NCI-H526 (cell line): Measurements from ENCODE around the gene TOP1.

Source experiments
- DNase-seq, 2 experiments: peaks; one replicate each; lab custom pipeline; 2025; lab: John Stamatoyannopoulos, UW

TOP1 gene

DNA sequence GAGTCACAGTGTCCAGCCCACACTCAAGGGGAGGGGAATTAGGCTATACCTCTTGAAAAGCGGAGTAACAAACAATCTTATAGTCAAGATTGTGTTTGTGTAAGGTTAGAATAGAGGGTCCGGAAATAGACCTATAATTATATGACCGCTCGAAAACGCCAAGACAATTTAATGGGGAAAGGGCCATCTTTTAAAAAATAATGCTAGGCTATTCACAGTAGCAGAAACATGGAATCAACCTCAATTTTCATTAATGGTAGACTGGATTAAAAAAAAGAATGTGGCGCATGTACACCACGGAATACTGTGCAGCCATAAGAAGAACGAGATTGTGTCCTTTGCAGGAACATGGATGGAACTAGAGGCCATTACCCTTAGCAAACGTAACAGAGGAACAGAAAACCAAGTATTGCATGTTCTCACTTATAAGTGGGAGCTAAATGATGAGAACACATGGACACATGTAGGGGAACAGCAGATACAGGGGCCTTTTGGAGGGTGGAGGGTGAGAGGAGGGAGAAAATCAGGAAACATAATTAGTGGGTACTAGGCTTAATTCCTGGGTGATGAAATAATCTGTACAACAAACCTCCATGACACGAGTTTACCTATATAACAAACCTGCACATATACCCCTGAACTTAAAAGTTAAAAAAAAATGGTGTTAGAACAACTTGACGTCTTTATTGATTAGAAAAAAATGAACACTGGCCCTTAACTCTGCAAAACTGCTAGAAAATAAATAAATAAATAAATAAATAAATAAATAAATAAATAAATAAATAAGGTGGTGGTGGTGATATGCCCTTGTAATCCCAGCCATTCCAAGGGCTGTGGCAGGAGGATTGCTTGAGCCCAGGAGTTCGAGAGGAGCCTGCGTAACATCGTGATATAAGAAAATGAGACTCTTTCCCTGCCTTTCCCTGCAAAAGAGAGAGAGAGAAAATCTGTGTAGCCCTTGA is 30.3 kb downstream of the TOP1 start:
- DNase-seq = no peak

DNA sequence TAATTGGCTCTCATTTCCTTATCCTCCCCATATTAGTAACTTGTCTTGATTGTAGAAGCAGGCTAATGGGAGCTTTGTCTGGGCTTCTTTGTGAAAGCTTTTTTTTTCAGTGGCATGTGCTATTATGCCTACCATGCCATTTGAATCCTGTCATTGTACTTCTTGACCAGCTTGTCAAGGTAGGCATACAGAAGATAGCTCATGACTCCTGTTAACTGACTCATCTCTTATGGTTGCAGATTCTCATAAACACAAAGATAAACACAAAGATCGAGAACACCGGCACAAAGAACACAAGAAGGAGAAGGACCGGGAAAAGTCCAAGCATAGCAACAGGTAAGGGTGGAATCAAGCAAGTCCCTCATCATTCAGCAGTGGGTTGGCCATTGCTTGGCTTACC is 32.5 kb downstream of the TOP1 start:
- no peak for DNase-seq

- peak; percentile 81 to 88 for DNase-seq
Observed at GRCh38 chr20:41063442-41063841, 34.8 kb downstream of the TOP1 start.

- no peak for DNase-seq
Observed at GRCh38 chr20:41064377-41064776, 35.8 kb downstream of the TOP1 start.

GRCh38 chr20:41065716-41066115 is 37.1 kb downstream of the TOP1 start:
- no peak for DNase-seq

- DNase-seq = no peak
Observed at GRCh38 chr20:41068806-41069205, 40.2 kb downstream of the TOP1 start.

DNA sequence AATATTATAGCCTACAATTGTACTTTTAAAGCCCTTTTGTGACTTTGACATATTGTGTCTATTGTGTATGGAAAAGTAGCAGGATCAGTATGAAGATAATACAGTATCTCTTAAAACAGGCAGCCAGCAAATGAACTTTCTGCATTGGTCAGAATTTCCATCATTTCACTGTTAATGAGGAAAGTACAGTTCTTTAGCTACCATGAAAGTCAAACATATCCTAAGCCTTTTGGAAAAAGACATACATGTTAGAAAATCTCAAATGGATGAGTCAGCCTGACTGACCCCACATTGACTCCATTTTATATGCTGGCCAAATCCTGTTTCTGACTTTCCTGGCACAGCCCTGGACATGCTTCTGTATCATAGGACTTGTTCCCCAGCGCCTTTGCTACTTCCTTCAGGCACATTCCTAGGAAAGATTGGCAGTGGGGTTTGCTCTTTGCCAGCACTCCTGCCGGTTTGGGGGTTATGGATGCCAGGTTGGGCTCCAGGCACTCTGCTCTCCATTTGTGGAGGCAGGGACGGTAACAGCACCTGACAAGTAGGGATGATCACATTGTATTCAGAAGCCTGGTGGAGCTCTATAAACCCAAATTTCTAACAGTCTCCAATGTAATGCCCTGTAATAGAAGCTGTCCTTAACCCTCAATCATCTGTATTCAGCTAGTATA is 43.7 kb downstream of the TOP1 start:
- DNase-seq = peak; percentile 12 to 35

DNA sequence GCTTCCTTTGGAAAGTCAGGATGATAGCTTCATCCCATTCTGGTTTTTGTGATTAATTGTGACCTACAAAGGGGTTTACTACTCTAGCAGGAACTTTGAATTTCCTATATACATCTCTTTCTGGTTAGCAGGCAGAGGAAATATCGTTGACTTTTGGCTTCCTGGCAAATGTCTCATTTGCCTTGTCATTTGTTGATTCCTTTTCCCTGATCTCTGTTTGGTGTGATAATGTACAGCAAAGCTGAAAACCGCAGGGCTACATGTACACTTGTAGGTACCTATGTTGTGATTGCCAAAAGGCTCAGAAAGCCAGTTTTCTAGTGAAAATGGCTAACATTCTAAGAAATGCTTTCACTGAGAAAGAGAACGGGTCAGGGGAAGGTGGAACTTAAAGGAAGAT is 44.3 kb downstream of the TOP1 start:
- DNase-seq = no peak

DNA sequence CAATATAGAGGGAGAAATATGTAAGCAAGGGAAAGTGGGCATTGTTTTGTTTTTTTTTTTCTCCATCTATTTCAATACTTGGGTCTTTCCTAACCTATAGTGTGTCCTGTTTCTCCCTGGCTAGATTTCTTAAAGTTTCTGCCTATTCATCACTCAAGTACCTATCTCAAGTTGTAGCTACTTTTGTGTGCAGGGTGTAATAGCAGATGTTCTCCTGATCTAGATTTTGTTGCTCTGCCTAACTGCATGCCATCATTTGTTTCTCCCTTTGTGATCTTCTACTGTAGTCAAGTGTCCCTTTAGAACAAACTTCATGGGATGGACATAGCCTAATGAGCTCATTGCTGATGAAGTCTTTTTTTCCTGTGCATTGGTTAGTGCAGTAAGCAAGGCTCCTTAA is 45.8 kb downstream of the TOP1 start:
- no peak for DNase-seq

DNA sequence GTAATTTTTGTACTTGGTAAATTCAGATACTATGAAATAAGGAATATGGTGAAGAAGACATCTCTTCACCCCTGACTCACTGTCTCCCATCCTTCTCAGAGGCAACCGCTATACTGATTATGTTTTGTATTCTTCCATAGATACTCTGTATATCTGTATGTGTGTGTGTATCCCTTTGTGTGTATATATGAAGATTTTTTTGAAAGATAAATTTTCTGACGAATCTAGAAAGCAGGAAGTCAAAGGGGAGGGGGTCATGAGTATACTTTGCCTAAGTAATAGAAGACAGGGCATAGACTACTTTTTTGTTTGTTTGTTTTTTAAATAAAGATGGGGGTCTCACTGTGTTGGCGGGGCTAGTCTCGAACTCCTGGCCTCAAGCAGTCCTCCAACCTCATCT is 48.2 kb downstream of the TOP1 start:
- no peak for DNase-seq

DNA sequence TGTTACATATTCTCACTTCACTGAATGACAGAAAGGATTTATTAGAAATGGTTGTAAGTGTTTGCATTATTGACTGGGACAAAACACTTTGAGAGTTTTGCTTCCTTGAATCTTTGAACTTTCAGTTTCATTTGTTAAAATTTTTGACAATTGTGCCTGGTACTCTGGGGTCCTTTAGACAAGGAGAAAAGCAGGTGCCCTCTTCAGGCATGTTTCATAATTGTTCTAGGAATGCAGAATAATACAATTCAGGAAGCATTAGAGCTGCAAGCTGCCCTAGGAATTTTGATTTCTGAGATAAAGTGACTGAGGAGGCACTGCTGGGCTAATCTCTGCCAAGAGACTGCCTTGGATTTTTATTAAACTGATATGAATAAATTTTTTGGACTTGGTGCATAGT is 49.7 kb downstream of the TOP1 start:
- peak in 1 of 2 experiments; percentile 31 for DNase-seq

GRCh38 chr20:41079066-41079465 is 50.4 kb downstream of the TOP1 start:
- DNase-seq = no peak

GRCh38 chr20:41080866-41081265 is 52.2 kb downstream of the TOP1 start:
- DNase-seq = no peak

- DNase-seq = no peak
Observed at GRCh38 chr20:41081276-41081814, 52.7 kb downstream of the TOP1 start.

GRCh38 chr20:41082306-41082705 is 53.7 kb downstream of the TOP1 start:
- no peak for DNase-seq

GRCh38 chr20:41085606-41086005 is 57.0 kb downstream of the TOP1 start:
- no peak for DNase-seq

- DNase-seq = no peak
Observed at GRCh38 chr20:41086402-41087324, 58.0 kb downstream of the TOP1 start.

GRCh38 chr20:41087325-41087685 is 58.7 kb downstream of the TOP1 start:
- no peak for DNase-seq

GRCh38 chr20:41087777-41088176 is 59.2 kb downstream of the TOP1 start:
- no peak for DNase-seq

DNA sequence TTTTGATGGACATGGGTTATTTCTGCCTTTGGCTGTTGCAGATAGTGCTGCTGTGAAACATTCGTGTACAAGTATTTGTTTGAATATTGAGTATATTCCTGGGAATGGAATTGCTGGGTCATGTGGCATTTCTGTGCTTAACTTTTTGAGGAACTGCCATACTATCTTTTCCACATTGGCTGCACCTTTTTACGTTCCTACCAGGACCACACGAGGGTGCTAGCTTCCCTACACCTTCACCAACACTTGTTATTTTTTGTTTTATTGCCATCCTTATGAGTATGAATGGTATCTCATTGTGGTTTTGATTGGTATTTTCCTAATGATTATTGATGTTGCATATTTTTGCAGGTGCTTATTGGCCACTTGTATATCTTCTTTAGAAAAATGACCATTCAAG is 60.9 kb downstream of the TOP1 start:
- DNase-seq = no peak

DNA sequence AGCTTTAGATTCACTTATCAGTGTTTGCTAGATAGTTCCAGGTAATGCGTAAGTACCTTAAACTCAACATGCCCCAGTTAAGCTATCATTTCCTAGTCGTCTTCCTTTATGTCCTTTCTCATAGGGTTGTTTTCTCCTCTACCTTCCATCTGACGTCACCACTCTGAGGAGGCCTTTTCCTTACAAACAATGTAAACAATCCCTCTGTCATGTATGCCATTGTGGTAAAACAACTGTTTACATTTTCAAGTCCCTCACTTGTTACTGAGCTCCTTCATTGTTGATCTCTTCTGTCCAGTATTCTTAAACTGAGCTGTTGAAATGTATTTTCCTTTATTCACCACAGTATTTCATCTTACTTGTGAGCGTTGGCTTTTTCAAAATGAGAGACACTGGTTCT is 63.3 kb downstream of the TOP1 start:
- DNase-seq = no peak
